G401 (cell line): ENCODE data around the gene ID4. TPM values are rescaled to one million over a fixed set of nuclear protein-coding genes. Genes with fewer than 3 reads are reported as not detected.
A peak's percentile ranks its signal among the peaks of the same experiment; 100 is the strongest.

Experiments
- DNase-seq: peaks from one replicate; pipeline ENCODE4 v3.0.0-alpha.2; 2015; ENCODE audit warnings: low spot score
- in situ Hi-C: cut with HindIII; loops from 2 replicates; pipeline ENCODE4 v1.10.0; 2016; ENCODE audit warnings: low sequenced_read_pairs, mixed read lengths
- total RNA-seq: library from RNA; depleted of rRNA; stranded (reverse); fragments of >200 nt; shearing (Covaris generic); gene quantifications from 2 replicates; pipeline ENCODE4 v1.2.3, GENCODE V29; 2014; rRNA removed

Gene ID4, protein sequence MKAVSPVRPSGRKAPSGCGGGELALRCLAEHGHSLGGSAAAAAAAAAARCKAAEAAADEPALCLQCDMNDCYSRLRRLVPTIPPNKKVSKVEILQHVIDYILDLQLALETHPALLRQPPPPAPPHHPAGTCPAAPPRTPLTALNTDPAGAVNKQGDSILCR
- total RNA-seq = 33.5 and 38.2 TPM in 2 replicates

DNA sequence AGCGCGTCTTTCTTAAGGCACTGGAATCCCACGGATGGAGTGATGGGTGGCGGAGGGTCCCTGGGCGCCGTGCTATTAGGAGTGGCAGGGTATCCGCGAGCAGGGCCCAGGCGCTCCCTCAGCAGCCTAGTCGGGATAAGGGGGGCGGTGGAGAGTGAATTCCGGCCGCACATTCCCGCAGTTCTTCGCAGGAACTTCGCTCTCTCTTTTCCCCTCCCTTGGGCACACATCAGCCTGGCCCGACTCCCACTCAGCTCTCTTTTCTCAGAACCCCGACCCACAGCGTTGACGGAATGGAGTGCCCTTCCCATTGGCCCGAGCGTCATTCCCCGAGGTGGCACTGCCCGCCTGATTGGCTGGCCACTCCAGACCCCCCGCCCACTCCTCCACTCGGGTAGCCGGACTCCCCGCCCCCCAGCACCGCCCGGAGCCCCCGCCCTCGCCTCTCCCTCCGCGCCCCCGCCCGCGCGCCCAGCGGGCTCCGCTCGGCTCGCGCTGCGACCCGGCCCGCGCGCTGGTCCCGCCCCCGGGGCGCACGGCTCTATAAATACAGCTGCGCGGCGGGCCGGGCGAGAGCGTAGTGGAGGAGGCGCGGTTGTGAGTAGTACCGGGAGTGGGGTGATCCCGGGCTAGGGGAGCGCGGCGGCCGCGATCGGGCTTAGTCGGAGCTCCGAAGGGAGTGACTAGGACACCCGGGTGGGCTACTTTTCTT lies at the start of gene ID4:
Gene ID4, plus strand, starts transcription at position 572 of the 712 bp plus-strand sequence. CDS start 385 bp downstream, outside the sequence.
- peak; percentile 80 for DNase-seq
- in situ Hi-C loops = no loop called here

DNA sequence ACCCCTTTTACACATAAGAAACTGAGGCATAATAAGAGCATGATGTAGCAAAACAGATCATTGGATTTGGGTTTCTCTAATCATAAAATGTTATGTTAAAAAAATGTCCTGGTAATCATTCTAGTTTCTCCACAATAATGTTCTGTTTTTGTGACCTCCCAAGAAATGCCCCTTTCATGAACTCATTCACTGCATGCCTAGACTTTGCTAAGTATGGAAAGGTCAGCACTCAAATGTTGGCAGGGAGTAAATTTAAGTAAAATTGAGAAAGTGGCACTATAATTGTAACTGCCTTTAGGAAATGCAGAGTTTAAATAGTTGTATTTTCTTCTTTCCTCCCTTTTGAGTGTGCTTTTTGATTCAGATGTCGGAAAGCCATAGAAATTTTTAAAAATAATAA lies 48.5 kb upstream of the ID4 start:
- no peak for DNase-seq
- in situ Hi-C loops = no loop called here

DNA sequence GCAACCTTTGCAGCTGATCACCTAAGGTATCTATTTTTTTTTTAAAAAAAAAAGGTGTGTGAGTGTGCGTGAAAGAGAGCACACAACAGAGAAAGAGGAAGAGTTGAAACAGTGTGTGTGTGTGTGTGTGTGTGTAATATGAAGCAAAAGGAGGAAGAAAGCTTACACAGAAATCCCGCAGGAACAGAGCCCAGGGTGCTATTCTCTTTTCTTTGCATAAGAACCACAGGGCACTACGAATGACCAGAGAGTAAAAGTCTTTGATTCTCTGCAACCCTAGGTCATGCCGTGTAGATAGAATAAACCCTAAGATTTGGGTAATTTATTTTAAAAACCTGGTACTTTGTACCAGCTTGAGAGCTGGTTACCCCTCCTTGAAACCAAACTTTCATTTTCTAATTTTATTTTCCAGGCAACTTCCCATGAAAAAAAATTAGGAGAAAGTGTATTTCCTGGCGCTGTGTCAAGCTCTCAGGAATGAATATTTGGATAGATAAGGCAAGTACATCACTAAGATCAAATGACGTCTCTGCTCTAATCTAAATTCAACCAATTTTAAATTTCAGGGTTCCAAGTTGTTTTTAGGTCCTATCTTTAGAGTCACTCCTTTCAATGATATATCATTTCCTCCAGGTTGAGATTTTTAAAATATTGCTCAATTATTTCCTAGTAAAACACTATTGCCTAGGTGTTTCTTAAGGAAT lies 47.9 kb upstream of the ID4 start:
- in situ Hi-C loops = no loop called here
- no peak for DNase-seq

GRCh38 chr6:19791267-19791666 lies 45.9 kb upstream of the ID4 start:
- DNase-seq = no peak
- in situ Hi-C loops = no loop called here

DNA sequence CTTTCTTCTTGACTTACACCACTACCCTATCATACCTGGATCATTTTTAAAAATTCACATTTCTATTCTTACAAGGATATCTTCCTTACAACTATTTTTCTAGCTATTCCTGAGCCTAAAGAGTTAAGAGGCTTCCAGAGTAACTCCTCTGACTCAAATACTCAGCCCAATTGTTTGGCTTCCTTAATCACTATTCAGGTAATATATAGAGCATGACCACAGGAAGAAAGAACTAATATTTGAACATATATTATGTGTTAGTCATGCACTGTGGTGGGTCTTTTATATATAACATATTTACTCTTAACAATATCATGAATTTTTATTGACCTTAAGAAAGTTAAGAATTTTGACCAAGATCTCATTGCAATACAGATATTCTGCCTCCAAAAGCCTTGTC lies 42.0 kb upstream of the ID4 start:
- in situ Hi-C loops = no loop called here
- no peak for DNase-seq

DNA sequence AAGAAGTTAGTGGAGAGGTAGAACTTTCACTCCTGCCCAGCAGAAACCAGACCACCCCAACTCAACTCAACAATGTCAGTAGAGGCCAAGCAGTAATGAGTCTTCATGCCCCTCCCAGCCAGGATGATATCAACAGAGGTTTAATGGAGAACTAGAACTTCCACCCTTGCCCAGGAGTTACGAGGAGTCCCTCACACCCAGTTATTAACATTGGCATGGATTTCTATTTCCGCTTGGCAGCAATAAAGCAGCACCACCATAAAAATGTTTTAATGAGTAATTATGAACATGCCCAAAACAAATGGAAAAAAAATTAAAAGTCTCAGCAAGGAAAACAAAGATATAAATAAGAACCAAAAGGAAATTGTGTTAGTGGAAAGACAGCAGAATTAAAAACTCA lies 40.7 kb upstream of the ID4 start:
- in situ Hi-C loops = no loop called here
- DNase-seq = no peak

- DNase-seq = no peak
- in situ Hi-C loops = no loop called here
Measured at GRCh38 chr6:19798362-19798761, 38.8 kb upstream of the ID4 start.

GRCh38 chr6:19802656-19803055 lies 34.5 kb upstream of the ID4 start:
- DNase-seq = no peak
- in situ Hi-C loops = no loop called here

DNA sequence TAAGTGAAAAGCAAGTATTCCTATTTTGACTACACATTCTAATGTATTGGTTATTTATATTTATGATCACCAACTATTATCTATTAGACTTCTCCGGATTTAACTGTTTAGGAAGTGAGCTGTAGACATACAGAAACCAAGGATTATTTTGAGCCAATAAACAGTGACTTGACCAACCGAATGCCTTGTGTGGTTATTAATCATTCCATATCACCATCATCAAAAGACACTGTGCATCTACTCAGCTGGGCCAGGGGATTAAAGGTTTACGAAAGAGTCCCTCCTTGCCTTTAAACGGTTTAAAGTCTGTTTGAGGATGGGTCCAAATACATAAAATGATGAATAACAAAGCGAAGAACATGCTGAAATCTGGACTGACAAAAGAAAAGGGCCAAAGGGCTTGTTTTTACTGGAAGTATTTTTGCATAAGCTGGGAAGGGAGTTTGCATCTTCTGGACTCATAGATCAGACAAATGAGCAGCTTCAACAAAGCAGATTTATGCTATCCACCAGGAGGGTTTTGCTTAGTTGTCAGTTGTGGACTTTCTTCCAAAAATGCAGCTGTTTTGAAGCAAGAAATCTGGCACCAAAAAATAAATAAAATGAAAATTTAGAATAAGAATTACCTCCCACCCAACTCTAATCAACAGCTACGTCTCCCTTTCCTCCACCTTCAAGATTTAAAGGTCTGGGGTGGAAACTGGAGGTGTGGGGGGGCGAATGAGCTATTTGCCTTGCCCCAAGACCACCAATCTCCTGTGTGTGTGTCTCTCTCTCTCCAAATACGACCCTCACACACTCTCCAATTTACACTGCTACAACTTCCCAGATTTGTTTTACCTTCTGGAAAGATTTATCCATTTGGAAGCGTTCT lies 33.6 kb upstream of the ID4 start:
- no peak for DNase-seq
- in situ Hi-C loops = no loop called here

DNA sequence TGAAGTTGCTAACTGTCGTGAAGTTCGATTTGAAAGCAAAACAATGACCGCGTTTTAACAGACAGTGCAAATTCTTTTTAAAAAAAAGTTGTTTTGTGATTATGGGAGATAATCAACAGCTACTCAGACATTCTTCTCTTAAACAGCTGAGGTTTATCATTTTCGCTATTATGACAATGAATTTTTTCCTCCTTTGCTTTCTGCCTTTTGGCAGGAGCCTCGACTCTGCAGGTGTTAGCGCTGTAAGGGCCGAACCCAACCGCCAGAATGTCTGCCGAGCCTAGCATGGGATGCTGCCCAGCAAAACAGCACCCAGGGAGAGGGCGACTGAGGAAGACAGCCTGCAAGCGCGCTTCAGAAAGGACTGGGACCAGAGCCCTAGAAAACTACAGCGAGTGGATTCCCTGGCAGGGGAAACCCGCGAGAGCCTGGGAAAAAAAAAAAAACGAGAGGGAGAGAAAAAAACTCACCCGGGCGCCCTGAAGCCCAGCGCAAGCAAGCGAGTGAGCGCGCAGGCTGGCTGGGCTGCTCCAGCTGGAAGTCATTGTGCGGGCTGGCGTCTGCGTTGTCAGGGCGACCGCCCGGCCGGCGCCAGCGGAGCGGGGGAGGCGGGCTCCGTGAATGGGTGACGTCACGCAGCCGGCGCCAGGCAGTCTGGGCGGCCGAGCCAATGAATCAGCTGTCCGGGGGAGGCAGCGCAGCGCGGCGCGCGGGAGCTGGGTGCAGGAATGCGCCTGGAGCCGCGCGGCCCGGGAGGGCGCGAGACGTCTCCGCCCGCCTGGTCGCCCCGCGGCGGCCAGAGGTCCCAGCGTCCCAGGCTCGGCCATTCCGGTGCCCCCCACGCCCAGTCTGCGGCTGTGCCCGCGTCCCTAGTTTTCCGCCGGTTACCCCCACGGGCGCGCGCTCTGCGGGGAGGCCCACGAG lies 32.7 kb upstream of the ID4 start:
- in situ Hi-C loops = no loop called here
- DNase-seq = peak; percentile 82

DNA sequence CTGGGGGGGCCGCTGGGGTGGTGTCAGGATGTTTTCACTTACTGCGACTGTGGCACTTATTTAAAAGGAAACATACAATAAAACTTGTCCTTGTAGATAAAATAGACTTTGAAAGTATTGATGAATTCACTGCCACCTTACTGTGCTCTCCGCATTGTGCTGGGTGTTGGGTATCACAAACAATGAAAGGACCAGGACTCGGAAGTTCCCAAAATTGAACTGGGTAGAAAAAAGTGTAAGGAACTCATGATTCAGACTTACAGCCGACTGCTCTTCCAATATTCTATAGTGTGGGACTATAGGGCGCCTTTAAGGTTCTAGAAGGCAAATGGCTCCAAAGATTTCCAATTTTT lies 32.1 kb upstream of the ID4 start:
- DNase-seq = peak; percentile 20
- in situ Hi-C loops = no loop called here

GRCh38 chr6:19806971-19807396 lies 30.2 kb upstream of the ID4 start:
- in situ Hi-C loops = no loop called here
- no peak for DNase-seq

DNA sequence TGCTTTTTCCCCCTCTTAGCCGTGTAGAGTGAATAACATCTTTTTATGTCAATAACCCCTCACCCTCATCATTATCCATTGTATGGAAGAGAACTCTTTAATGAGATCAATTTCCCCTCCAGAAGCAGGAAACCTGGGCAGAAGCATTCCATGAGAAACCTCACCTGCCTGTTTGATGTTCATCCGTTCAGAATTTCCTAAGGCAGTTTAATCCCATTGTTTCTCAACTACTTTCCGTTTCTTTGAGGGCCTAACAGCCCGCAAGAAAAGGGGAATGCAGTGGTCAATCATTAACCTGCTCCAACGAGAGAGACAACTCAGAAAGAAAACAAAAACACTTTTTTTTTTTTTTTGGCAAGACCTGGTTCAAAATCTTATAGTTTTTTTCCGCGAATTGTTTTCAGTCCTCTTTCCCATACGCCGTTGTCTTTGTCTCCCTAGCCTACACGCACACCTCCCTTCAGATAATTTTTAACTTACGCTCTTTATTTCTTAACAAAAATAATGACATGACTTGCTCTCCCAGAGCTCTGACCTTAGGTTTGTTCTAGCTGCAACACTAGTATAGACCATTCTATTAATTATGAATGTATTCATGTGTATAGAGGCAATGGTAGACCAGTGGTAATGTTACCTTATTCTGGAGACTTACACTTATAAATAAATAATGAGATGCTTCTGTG lies 25.6 kb upstream of the ID4 start:
- no peak for DNase-seq
- in situ Hi-C loops = no loop called here

DNA sequence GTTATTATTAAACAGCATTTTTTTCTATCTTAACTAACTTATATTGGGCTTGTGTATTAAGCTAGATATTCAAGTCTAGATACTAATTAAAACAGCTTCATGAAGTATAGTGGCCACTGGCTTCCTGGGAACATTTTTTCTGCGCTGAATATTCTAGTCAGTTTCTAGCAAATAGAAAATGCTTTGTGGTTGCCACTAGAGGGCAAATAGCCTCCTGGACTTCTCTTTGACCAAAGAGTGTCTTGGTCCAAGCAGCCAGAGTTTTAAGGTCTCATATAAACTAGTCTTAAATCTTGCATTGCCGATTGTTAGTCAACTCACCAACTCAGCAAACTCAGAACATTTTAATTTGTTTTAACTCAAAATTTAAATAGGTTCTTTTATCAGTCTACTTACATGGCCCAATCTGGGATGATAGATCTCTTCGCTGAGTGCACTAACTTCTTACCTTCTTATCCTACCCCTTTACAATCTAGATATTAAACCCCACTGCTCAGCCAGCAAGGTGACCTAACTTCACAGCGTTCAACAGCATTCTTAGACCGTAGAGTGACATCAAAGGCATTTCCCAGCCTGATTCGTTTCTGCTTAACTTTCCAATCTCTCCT lies 24.6 kb upstream of the ID4 start:
- in situ Hi-C loops = no loop called here
- DNase-seq = peak; percentile 42

DNA sequence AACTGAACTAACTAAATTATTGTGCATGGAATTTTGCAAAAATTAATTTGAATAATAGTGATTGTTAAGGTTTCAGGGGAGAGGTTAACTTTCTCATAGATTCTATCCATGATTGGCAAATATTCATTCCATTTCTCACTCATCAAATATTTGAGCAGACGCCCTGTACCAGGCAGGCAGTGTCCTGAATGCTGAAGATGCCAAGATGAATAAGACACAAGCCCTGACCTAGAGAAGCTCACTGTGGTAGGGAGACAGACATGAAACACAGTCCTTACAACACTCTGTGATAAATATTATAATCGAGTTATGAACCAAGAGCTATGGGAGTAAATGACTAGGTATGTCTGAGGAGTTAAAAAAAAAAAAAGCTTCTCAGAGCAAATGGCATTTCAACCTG lies 18.4 kb upstream of the ID4 start:
- in situ Hi-C loops = no loop called here

GRCh38 chr6:19824058-19824807 lies 12.9 kb upstream of the ID4 start:
- in situ Hi-C loops = no loop called here
- DNase-seq = no peak

More for the DNA sequence above, 18.4 kb upstream of the ID4 start:
- no peak for DNase-seq

DNA sequence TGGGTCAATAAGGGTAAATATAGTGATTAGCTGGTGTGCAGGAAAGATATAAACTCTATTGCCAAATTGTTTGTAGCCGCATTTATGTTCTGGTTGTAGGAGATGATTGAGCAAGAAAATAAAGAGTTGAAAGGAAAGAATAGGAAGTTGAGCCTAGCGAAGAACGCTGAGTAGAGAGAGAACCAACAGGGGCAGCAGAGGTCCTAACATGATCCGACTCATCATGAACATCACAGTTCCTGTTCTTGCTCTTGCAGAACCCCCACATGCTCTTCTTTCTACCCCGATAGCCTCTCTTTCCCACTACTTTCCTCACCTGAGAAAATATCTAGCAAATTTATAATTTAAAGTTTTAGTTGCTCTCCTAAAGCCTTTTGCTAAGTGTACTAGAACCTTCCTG lies 9.9 kb upstream of the ID4 start:
- in situ Hi-C loops = no loop called here
- DNase-seq = no peak
